ENCODE data around the gene TMEM45A. TPM values are rescaled to one million over a fixed set of nuclear protein-coding genes. Genes with fewer than 3 reads are reported as not detected.
A peak's percentile ranks its signal among the peaks of the same experiment; 100 is the strongest.
"Not testable (repeated sequence)": the region's sequence is repeated elsewhere in the genome, so short reads cannot be mapped to it uniquely, and the experiment has no call there.

Gene TMEM45A
- total and polyA plus RNA-seq, 4 donors = 16.7 to 31.3 (median 21.5) TPM

GRCh38 chr3:100581650-100582049, 89.2 kb downstream of the TMEM45A start:
- H3K4me1 ChIP-seq (ENCODE audit: control insufficient read depth, insufficient read depth, low read length) = no peaks in the 10 kb centered on the region
- H3K9me3 ChIP-seq (ENCODE audit: control insufficient read depth, insufficient read depth, low read length) = no peaks in the 10 kb centered on the region
- WGBS (ENCODE audit: insufficient coverage) = 67% methylated on average over 1 of the region's 1 CpG
- no peak for DNase-seq (ENCODE audit: low read depth in 4 of 6, low spot score in 6 of 6)
- no peaks in the 10 kb centered on the region for H3K36me3 ChIP-seq (ENCODE audit: control insufficient read depth, insufficient read depth, low read length)
- no peak overlapping the region for H3K4me3 ChIP-seq (ENCODE audit: low read depth, low read length)
- H3K27me3 ChIP-seq (ENCODE audit: control insufficient read depth, insufficient read depth, low read length) = no peaks in the 10 kb centered on the region
- no peak overlapping the region for H3K27ac ChIP-seq (ENCODE audit: low read depth, low read length)

- WGBS (ENCODE audit: insufficient coverage) = 94% methylated on average over 8 of the region's 10 CpGs
- not testable (repeated sequence) for H3K4me1 ChIP-seq (ENCODE audit: control insufficient read depth, insufficient read depth, low read length)
Observed at GRCh38 chr3:100582157-100582556, 89.7 kb downstream of the TMEM45A start.

GRCh38 chr3:100584101-100584660, 91.8 kb downstream of the TMEM45A start:
- H3K27me3 ChIP-seq (ENCODE audit: control insufficient read depth, insufficient read depth, low read length) = no peaks in the 10 kb centered on the region
- no peak overlapping the region for H3K4me3 ChIP-seq (ENCODE audit: low read depth, low read length)
- WGBS (ENCODE audit: insufficient coverage) = no CpG with 5 or more reads among the region's 3 CpGs
- H3K36me3 ChIP-seq (ENCODE audit: control insufficient read depth, insufficient read depth, low read length) = no peaks in the 10 kb centered on the region
- no peak overlapping the region for H3K27ac ChIP-seq (ENCODE audit: low read depth, low read length)
- DNase-seq (ENCODE audit: low read depth in 4 of 6, low spot score in 6 of 6) = no peak
- no peaks in the 10 kb centered on the region for H3K4me1 ChIP-seq (ENCODE audit: control insufficient read depth, insufficient read depth, low read length)
- H3K9me3 ChIP-seq (ENCODE audit: control insufficient read depth, insufficient read depth, low read length) = no peaks in the 10 kb centered on the region

More at GRCh38 chr3:100582157-100582556, 89.7 kb downstream of the TMEM45A start:
- not testable (repeated sequence) for H3K36me3 ChIP-seq (ENCODE audit: control insufficient read depth, insufficient read depth, low read length); H3K27ac ChIP-seq (ENCODE audit: low read depth, low read length); H3K27me3 ChIP-seq (ENCODE audit: control insufficient read depth, insufficient read depth, low read length); H3K4me3 ChIP-seq (ENCODE audit: low read depth, low read length); DNase-seq (ENCODE audit: low read depth in 4 of 6, low spot score in 6 of 6); H3K9me3 ChIP-seq (ENCODE audit: control insufficient read depth, insufficient read depth, low read length)

GRCh38 chr3:100586832-100587231, 94.4 kb downstream of the TMEM45A start:
- no peaks in the 10 kb centered on the region for H3K36me3 ChIP-seq (ENCODE audit: control insufficient read depth, insufficient read depth, low read length)
- no peaks in the 10 kb centered on the region for H3K27me3 ChIP-seq (ENCODE audit: control insufficient read depth, insufficient read depth, low read length)
- no peak overlapping the region for H3K4me3 ChIP-seq (ENCODE audit: low read depth, low read length)
- 100% methylated on average over 1 of the region's 3 CpGs for WGBS (ENCODE audit: insufficient coverage)
- H3K9me3 ChIP-seq (ENCODE audit: control insufficient read depth, insufficient read depth, low read length) = no peaks in the 10 kb centered on the region
- no peak for DNase-seq (ENCODE audit: low read depth in 4 of 6, low spot score in 6 of 6)
- H3K4me1 ChIP-seq (ENCODE audit: control insufficient read depth, insufficient read depth, low read length) = no peaks in the 10 kb centered on the region
- H3K27ac ChIP-seq (ENCODE audit: low read depth, low read length) = no peak overlapping the region

GRCh38 chr3:100588251-100588650, 95.8 kb downstream of the TMEM45A start:
- WGBS (ENCODE audit: insufficient coverage) = no CpG with 5 or more reads among the region's 1 CpG
- no peak overlapping the region for H3K4me3 ChIP-seq (ENCODE audit: low read depth, low read length)
- no peaks in the 10 kb centered on the region for H3K4me1 ChIP-seq (ENCODE audit: control insufficient read depth, insufficient read depth, low read length)
- no peaks in the 10 kb centered on the region for H3K36me3 ChIP-seq (ENCODE audit: control insufficient read depth, insufficient read depth, low read length)
- no peak for DNase-seq (ENCODE audit: low read depth in 4 of 6, low spot score in 6 of 6)
- H3K9me3 ChIP-seq (ENCODE audit: control insufficient read depth, insufficient read depth, low read length) = no peaks in the 10 kb centered on the region
- no peaks in the 10 kb centered on the region for H3K27me3 ChIP-seq (ENCODE audit: control insufficient read depth, insufficient read depth, low read length)
- no peak overlapping the region for H3K27ac ChIP-seq (ENCODE audit: low read depth, low read length)

- H3K27ac ChIP-seq (ENCODE audit: low read depth, low read length) = no peak overlapping the region
- H3K4me3 ChIP-seq (ENCODE audit: low read depth, low read length) = no peak overlapping the region
- WGBS (ENCODE audit: insufficient coverage) = no CpG with 5 or more reads among the region's 10 CpGs
- H3K27me3 ChIP-seq (ENCODE audit: control insufficient read depth, insufficient read depth, low read length) = no peaks in the 10 kb centered on the region
- H3K36me3 ChIP-seq (ENCODE audit: control insufficient read depth, insufficient read depth, low read length) = no peaks in the 10 kb centered on the region
- no peaks in the 10 kb centered on the region for H3K9me3 ChIP-seq (ENCODE audit: control insufficient read depth, insufficient read depth, low read length)
- peak; percentile 54 to 94 (median 68) for DNase-seq (ENCODE audit: low read depth in 4 of 6, low spot score in 6 of 6)
- no peaks in the 10 kb centered on the region for H3K4me1 ChIP-seq (ENCODE audit: control insufficient read depth, insufficient read depth, low read length)
Observed at GRCh38 chr3:100590114-100590839, 97.9 kb downstream of the TMEM45A start.

- H3K36me3 ChIP-seq (ENCODE audit: control insufficient read depth, insufficient read depth, low read length) = no peaks in the 10 kb centered on the region
- H3K4me3 ChIP-seq (ENCODE audit: low read depth, low read length) = no peak overlapping the region
- no peaks in the 10 kb centered on the region for H3K4me1 ChIP-seq (ENCODE audit: control insufficient read depth, insufficient read depth, low read length)
- H3K27me3 ChIP-seq (ENCODE audit: control insufficient read depth, insufficient read depth, low read length) = no peaks in the 10 kb centered on the region
- H3K9me3 ChIP-seq (ENCODE audit: control insufficient read depth, insufficient read depth, low read length) = no peaks in the 10 kb centered on the region
- no CpG with 5 or more reads among the region's 1 CpG for WGBS (ENCODE audit: insufficient coverage)
- no peak for DNase-seq (ENCODE audit: low read depth in 4 of 6, low spot score in 6 of 6)
- H3K27ac ChIP-seq (ENCODE audit: low read depth, low read length) = no peak overlapping the region
Observed at GRCh38 chr3:100590840-100591147, 98.4 kb downstream of the TMEM45A start.

GRCh38 chr3:100591411-100591810, 99.0 kb downstream of the TMEM45A start:
- Histone ChIP-seq H3K9me3 (ENCODE audit: control insufficient read depth, insufficient read depth, low read length) (no peaks in the 10 kb centered on the region), H3K27me3 (ENCODE audit: control insufficient read depth, insufficient read depth, low read length) (no peaks in the 10 kb centered on the region), H3K4me3 (ENCODE audit: low read depth, low read length) (no peak overlapping the region), H3K36me3 (ENCODE audit: control insufficient read depth, insufficient read depth, low read length) (no peaks in the 10 kb centered on the region), H3K27ac (ENCODE audit: low read depth, low read length) (no peak overlapping the region), H3K4me1 (ENCODE audit: control insufficient read depth, insufficient read depth, low read length) (no peaks in the 10 kb centered on the region)
- DNase-seq (ENCODE audit: low read depth in 4 of 6, low spot score in 6 of 6) = no peak
- no CpG with 5 or more reads among the region's 3 CpGs for WGBS (ENCODE audit: insufficient coverage)

- WGBS (ENCODE audit: insufficient coverage) = 86% methylated on average over 8 of the region's 11 CpGs
- Histone ChIP-seq H3K36me3 (ENCODE audit: control insufficient read depth, insufficient read depth, low read length) (no peaks in the 10 kb centered on the region), H3K9me3 (ENCODE audit: control insufficient read depth, insufficient read depth, low read length) (no peaks in the 10 kb centered on the region), H3K4me3 (ENCODE audit: low read depth, low read length) (no peak overlapping the region), H3K4me1 (ENCODE audit: control insufficient read depth, insufficient read depth, low read length) (no peaks in the 10 kb centered on the region), H3K27me3 (ENCODE audit: control insufficient read depth, insufficient read depth, low read length) (no peaks in the 10 kb centered on the region), H3K27ac (ENCODE audit: low read depth, low read length) (no peak overlapping the region)
- DNase-seq (ENCODE audit: low read depth in 4 of 6, low spot score in 6 of 6) = no peak
Observed at GRCh38 chr3:100600181-100601042, 108.0 kb downstream of the TMEM45A start.

All from spinal cord (tissue), 10 donors.